Gastroesophageal sphincter (tissue), 4 donors: Measurements from ENCODE around the gene CHST13. TPM values are rescaled to one million over a fixed set of nuclear protein-coding genes. Genes with fewer than 3 reads are reported as not detected.
A peak's percentile ranks its signal among the peaks of the same experiment; 100 is the strongest.

Source experiments
- ATAC-seq: fragments of 150-250 bp; one replicate; pipeline ENCODE4 v1.9.1; 2016; ENCODE audit warnings: mild to moderate bottlenecking, moderate library complexity
- H3K27ac ChIP-seq, 4 donors: fragments of 200-600 bp; sonication (generic) in 3 of 4; 1 replicate in 3 of 4; 2 replicates in 1 of 4; pipeline ENCODE4 v1.5.1; 2016 to 2019
- H3K27me3 ChIP-seq: fragments of 200-600 bp; sonication (generic); one replicate; pipeline ENCODE4 v1.5.1; 2019
- H3K36me3 ChIP-seq, 2 donors: fragments of 200-600 bp; sonication (generic); one replicate each; pipeline ENCODE4 v1.5.1; 2019; ENCODE audit warnings: control low read depth in 1 of 2
- H3K4me1 ChIP-seq, 3 donors: fragments of 200-600 bp; sonication (generic); 1 replicate in 2 of 3; 2 replicates in 1 of 3; pipeline ENCODE4 v1.5.1; 2016 to 2019; ENCODE audit warnings: control low read depth in 2 of 3
- H3K4me3 ChIP-seq, 2 donors: fragments of 200-600 bp; sonication (generic); one replicate each; pipeline ENCODE4 v1.5.1; 2019; ENCODE audit warnings: mild to moderate bottlenecking in 1 of 2, moderate library complexity in 1 of 2
- H3K9me3 ChIP-seq, 3 donors: fragments of 200-600 bp; sonication (generic); one replicate each; pipeline ENCODE4 v1.5.1; 2017 to 2019; ENCODE audit warnings: control low read depth in 2 of 3
- EP300 ChIP-seq: sonication (generic); formaldehyde crosslinking; IDR thresholded peaks from one replicate; pipeline ENCODE4 v1.6.1; 2017; ENCODE audit warnings: antibody characterized with exemption, mild to moderate bottlenecking
- POLR2A ChIP-seq, 2 donors: fragments of 450-650 bp; IDR thresholded peaks; one replicate each; pipeline ENCODE4 v1.6.1; 2017; ENCODE audit warnings: antibody characterized with exemption in 2 of 2, mild to moderate bottlenecking in 2 of 2, moderate library complexity in 1 of 2
- POLR2AphosphoS5 ChIP-seq: sonication (generic); formaldehyde crosslinking; IDR thresholded peaks from one replicate; pipeline ENCODE4 v1.6.1; 2017; ENCODE audit warnings: antibody characterized with exemption
- WGBS, 2 donors: methylation state at CpG; one replicate each; pipeline ENCODE4 v1.1.5; 2018; ENCODE audit warnings: low coverage in 1 of 2; 5-methylcytosine and 5-hydroxymethylcytosine counted together
- total RNA-seq, 4 donors: library from RNA; depleted of rRNA; stranded (reverse); fragments of >200 nt; gene quantifications; one replicate each; pipeline ENCODE4 v1.1.0, GENCODE V29; 2016
- TF ChIP-seq, protein P1 (sequence below), 4 experiments: fragments of 200-600 bp in 2 of 4; fragments of 450-650 bp in 2 of 4; sonication (generic) in 1 of 4; IDR thresholded peaks; one replicate each; pipeline ENCODE4 v1.5.1; 2017 to 2019; ENCODE audit warnings: antibody characterized with exemption in 4 of 4, mild to moderate bottlenecking in 2 of 4, moderate library complexity in 2 of 4

Gene CHST13
- total RNA-seq, 4 donors from 2014 or later, result 0.52 to 1.4 (median 0.81) TPM; not detected in 1

- H3K36me3 ChIP-seq, result no peaks in the 10 kb centered on the region
- H3K4me3 ChIP-seq, result no peak overlapping the region
- 85% methylated on average over 5 to 7 of the region's 21 CpGs for WGBS, 2 donors
- peaks cover 3% of the 10 kb centered on the region for H3K27me3 ChIP-seq
- ATAC-seq, result no peak
- no peaks in the 10 kb centered on the region for H3K9me3 ChIP-seq
- no peak overlapping the region for H3K27ac ChIP-seq
- H3K4me1 ChIP-seq, result no peaks in the 10 kb centered on the region
- TF ChIP-seq EP300 (no peak), POLR2A (IDR thresholded peaks at IDR 0.05) (no peak), POLR2AphosphoS5 (no peak)
- TF ChIP-seq, protein P1, sequence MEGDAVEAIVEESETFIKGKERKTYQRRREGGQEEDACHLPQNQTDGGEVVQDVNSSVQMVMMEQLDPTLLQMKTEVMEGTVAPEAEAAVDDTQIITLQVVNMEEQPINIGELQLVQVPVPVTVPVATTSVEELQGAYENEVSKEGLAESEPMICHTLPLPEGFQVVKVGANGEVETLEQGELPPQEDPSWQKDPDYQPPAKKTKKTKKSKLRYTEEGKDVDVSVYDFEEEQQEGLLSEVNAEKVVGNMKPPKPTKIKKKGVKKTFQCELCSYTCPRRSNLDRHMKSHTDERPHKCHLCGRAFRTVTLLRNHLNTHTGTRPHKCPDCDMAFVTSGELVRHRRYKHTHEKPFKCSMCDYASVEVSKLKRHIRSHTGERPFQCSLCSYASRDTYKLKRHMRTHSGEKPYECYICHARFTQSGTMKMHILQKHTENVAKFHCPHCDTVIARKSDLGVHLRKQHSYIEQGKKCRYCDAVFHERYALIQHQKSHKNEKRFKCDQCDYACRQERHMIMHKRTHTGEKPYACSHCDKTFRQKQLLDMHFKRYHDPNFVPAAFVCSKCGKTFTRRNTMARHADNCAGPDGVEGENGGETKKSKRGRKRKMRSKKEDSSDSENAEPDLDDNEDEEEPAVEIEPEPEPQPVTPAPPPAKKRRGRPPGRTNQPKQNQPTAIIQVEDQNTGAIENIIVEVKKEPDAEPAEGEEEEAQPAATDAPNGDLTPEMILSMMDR (IDR thresholded peaks at IDR 0.05), result no peak
Observed at GRCh38 chr3:126491221-126492013, 32.5 kb upstream of the CHST13 start.

- WGBS, 2 donors, result 60 to 79% methylated on average over 1 to 5 of the region's 14 CpGs
- no peak for TF ChIP-seq POLR2A (IDR thresholded peaks at IDR 0.05)
- no peak for TF ChIP-seq EP300
- TF ChIP-seq POLR2AphosphoS5, result no peak
- TF ChIP-seq, protein P1 (IDR thresholded peaks at IDR 0.05), result no peak
- ATAC-seq, result no peak
- Histone ChIP-seq H3K4me1 (no peaks in the 10 kb centered on the region), H3K4me3 (no peak overlapping the region), H3K9me3 (no peaks in the 10 kb centered on the region), H3K36me3 (no peaks in the 10 kb centered on the region), H3K27me3 (peaks cover 3% of the 10 kb centered on the region), H3K27ac (no peak overlapping the region)
Observed at GRCh38 chr3:126493051-126493450, 30.9 kb upstream of the CHST13 start.

DNA sequence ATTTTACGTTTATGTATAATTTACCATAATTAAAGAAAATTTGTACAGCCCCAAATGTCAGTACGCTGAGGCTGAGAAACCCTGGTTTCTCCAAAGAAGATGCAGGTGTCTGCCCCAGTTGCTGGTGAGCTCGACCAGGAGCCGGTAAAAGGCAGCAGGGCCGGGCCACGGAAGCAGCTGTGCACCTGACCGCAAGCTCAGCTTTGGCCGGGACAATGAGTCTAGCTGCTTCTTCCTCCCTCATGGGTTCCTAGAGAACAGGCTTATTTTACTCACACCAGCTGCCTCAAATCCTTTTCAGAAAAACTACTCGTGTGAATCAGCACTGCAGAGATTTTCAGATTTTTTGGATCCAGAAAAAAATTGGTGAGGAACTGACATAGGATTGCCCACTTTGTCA, 30.2 kb upstream of the CHST13 start:
- Histone ChIP-seq H3K9me3 (no peaks in the 10 kb centered on the region), H3K36me3 (no peaks in the 10 kb centered on the region), H3K4me3 (no peak overlapping the region), H3K27ac (no peak overlapping the region), H3K27me3 (peaks cover 3% of the 10 kb centered on the region), H3K4me1 (no peaks in the 10 kb centered on the region)
- TF ChIP-seq POLR2AphosphoS5 (no peak), EP300 (no peak), POLR2A (IDR thresholded peaks at IDR 0.05) (no peak)
- TF ChIP-seq, protein P1 (IDR thresholded peaks at IDR 0.05), result no peak
- no peak for ATAC-seq
- 62 to 67% methylated on average over 4 to 6 of the region's 9 CpGs for WGBS, 2 donors

GRCh38 chr3:126494204-126494969, 29.6 kb upstream of the CHST13 start:
- TF ChIP-seq, protein P1 (IDR thresholded peaks at IDR 0.05), result no peak
- TF ChIP-seq EP300, result no peak
- TF ChIP-seq POLR2AphosphoS5, result no peak
- no peak for TF ChIP-seq POLR2A (IDR thresholded peaks at IDR 0.05)
- H3K36me3 ChIP-seq, result no peaks in the 10 kb centered on the region
- H3K4me3 ChIP-seq, result no peak overlapping the region
- peaks cover 7% of the 10 kb centered on the region for H3K27me3 ChIP-seq
- no peak overlapping the region for H3K27ac ChIP-seq
- ATAC-seq, result peak; percentile 44
- 43 to 63% methylated on average over 6 of the region's 12 CpGs for WGBS, 2 donors
- no peaks in the 10 kb centered on the region for H3K4me1 ChIP-seq
- H3K9me3 ChIP-seq, result no peaks in the 10 kb centered on the region

- no peak for TF ChIP-seq POLR2AphosphoS5
- no peak for TF ChIP-seq POLR2A (IDR thresholded peaks at IDR 0.05)
- TF ChIP-seq, protein P1 (IDR thresholded peaks at IDR 0.05), result no peak
- TF ChIP-seq EP300, result no peak
- H3K4me3 ChIP-seq, result no peak overlapping the region
- no peaks in the 10 kb centered on the region for H3K4me1 ChIP-seq
- 40 to 92% methylated on average over 1 to 5 of the region's 6 CpGs for WGBS, 2 donors
- peaks cover 10% of the 10 kb centered on the region for H3K27me3 ChIP-seq
- no peak overlapping the region for H3K27ac ChIP-seq
- ATAC-seq, result no peak
- H3K9me3 ChIP-seq, result no peaks in the 10 kb centered on the region
- no peaks in the 10 kb centered on the region for H3K36me3 ChIP-seq
Observed at GRCh38 chr3:126494970-126495230, 29.1 kb upstream of the CHST13 start.
